Measurements from ENCODE around the gene CDH13. TPM values are rescaled to one million over a fixed set of nuclear protein-coding genes. Genes with fewer than 3 reads are reported as not detected.

CDH13 gene
- total RNA-seq, 4 donors from 2014 or later: 12.5 to 35.9 (median 22.1) TPM

GRCh38 chr16:83271970-83272575, 645.3 kb downstream of the CDH13 start:
- no peak for DNase-seq (ENCODE audit: low spot score)
- TF ChIP-seq CTCF (IDR thresholded peaks at IDR 0.05): no peak
- ATAC-seq (ENCODE audit: low FRiP score): no peak

- no peak for ATAC-seq (ENCODE audit: low FRiP score)
- DNase-seq (ENCODE audit: low spot score): no peak
Observed at GRCh38 chr16:83272843-83273242, 646.1 kb downstream of the CDH13 start.

GRCh38 chr16:83273504-83274173, 646.9 kb downstream of the CDH13 start:
- ATAC-seq (ENCODE audit: low FRiP score) (no peak), DNase-seq (ENCODE audit: low spot score) (no peak)

More at GRCh38 chr16:83272843-83273242, 646.1 kb downstream of the CDH13 start:
- no peak for TF ChIP-seq CTCF (IDR thresholded peaks at IDR 0.05)

GRCh38 chr16:83279251-83279650, 652.5 kb downstream of the CDH13 start:
- ATAC-seq (ENCODE audit: low FRiP score) (no peak), DNase-seq (ENCODE audit: low spot score) (no peak)
- no peak for TF ChIP-seq CTCF (IDR thresholded peaks at IDR 0.05)

More at GRCh38 chr16:83273504-83274173, 646.9 kb downstream of the CDH13 start:
- no peak for TF ChIP-seq CTCF (IDR thresholded peaks at IDR 0.05)

- DNase-seq (ENCODE audit: low spot score) (no peak), ATAC-seq (ENCODE audit: low FRiP score) (no peak)
- TF ChIP-seq CTCF (IDR thresholded peaks at IDR 0.05): no peak
Observed at GRCh38 chr16:83285921-83286320, 659.2 kb downstream of the CDH13 start.

GRCh38 chr16:83296505-83296904, 669.7 kb downstream of the CDH13 start:
- no peak for TF ChIP-seq CTCF (IDR thresholded peaks at IDR 0.05)
- ATAC-seq (ENCODE audit: low FRiP score) (no peak), DNase-seq (ENCODE audit: low spot score) (no peak)

GRCh38 chr16:83298541-83298940, 671.8 kb downstream of the CDH13 start:
- no peak for DNase-seq (ENCODE audit: low spot score)
- no peak for TF ChIP-seq CTCF (IDR thresholded peaks at IDR 0.05)
- no peak for ATAC-seq (ENCODE audit: low FRiP score)
